ENCODE results near the gene TULP4. TPM values are rescaled to one million over a fixed set of nuclear protein-coding genes. Genes with fewer than 3 reads are reported as not detected.

Gene TULP4
- total and polyA plus RNA-seq, 2 of the 8 experiments (the other 6 are each of a cell fraction or from before 2014, with no cell fraction given), result 7.7 to 51.6 TPM

GRCh38 chr6:158442306-158442705 lies 130.0 kb downstream of the TULP4 start:
- no peak for FAIRE-seq
- WGBS, 2 experiments (ENCODE audit: extremely low coverage in 1 of 2, insufficient coverage in 1 of 2, insufficient read length in 1 of 2, insufficient replicate concordance in 2 of 2, low coverage in 1 of 2, low lambda C conversion rate in 2 of 2, missing lambda C conversion rate in 1 of 2), result 96% methylated on average over 4 of the region's 4 CpGs; no CpG with 5 or more reads in 1 of the 2 experiments
- H3K27ac ChIP-seq (ENCODE audit: low read depth, low read length), result no peak overlapping the region

More at GRCh38 chr6:158442306-158442705, 130.0 kb downstream of the TULP4 start:
- no peak overlapping the region for H4K8ac ChIP-seq (ENCODE audit: extremely low read depth, insufficient read depth, low read length)
- H3K4me3 ChIP-seq (ENCODE audit: extremely low read depth in 1 of 4, insufficient read depth in 2 of 4, low read depth in 3 of 4, low read length in 4 of 4), result no peak overlapping the region
- H4K20me1 ChIP-seq (replicated peaks in 1 of 2; ENCODE audit: control insufficient read depth in 1 of 2, insufficient read depth in 2 of 2, low read length in 2 of 2), result peaks cover 0 to 1% of the 10 kb centered on the region in 2 experiments
- H2BK20ac ChIP-seq (ENCODE audit: low read length), result no peak overlapping the region
- H3K23me2 ChIP-seq (ENCODE audit: low read depth, low read length), result no peaks in the 10 kb centered on the region
- H3K56ac ChIP-seq (replicated peaks; ENCODE audit: insufficient read length, low read depth, low read length), result no peak overlapping the region
- no peaks in the 10 kb centered on the region for H3K79me1 ChIP-seq (ENCODE audit: low read depth, low read length)
- no peak overlapping the region for H3K14ac ChIP-seq (ENCODE audit: insufficient read length)
- H3K79me2 ChIP-seq (ENCODE audit: control insufficient read depth in 1 of 2, insufficient read depth in 2 of 2, low read length in 2 of 2), result no peaks in the 10 kb centered on the region
- no peak overlapping the region for H4K91ac ChIP-seq (replicated peaks; ENCODE audit: insufficient read length, low read length)
- no peaks in the 10 kb centered on the region for H3K4me1 ChIP-seq (replicated peaks in 1 of 4; ENCODE audit: control insufficient read depth in 3 of 4, insufficient read depth in 4 of 4, low read length in 3 of 4)
- no peak overlapping the region for H2BK5ac ChIP-seq (ENCODE audit: low read depth, low read length)
- H3K36me3 ChIP-seq (ENCODE audit: control insufficient read depth in 2 of 4, insufficient read depth in 4 of 4, low read length in 3 of 4), result no peaks in the 10 kb centered on the region
- H3K27me3 ChIP-seq (replicated peaks in 1 of 4; ENCODE audit: control insufficient read depth in 3 of 4, extremely low read depth in 1 of 4, insufficient read depth in 3 of 4, low read length in 3 of 4), result no peaks in the 10 kb centered on the region
- H4K5ac ChIP-seq (ENCODE audit: insufficient read length, low read depth, low read length), result no peak overlapping the region
- no peak overlapping the region for H2AFZ ChIP-seq (ENCODE audit: low read length)
- DNase-seq (ENCODE audit: low read depth in 1 of 2, low spot score in 2 of 2), result no peak
- H3K18ac ChIP-seq (ENCODE audit: extremely low read depth, low read length), result no peak overlapping the region
- no peaks in the 10 kb centered on the region for H3K9me3 ChIP-seq (ENCODE audit: insufficient read depth in 2 of 2, low read depth in 1 of 2, low read length in 1 of 2)
- H3K4me2 ChIP-seq (ENCODE audit: insufficient read depth in 1 of 2, low read depth in 2 of 2, low read length in 2 of 2), result no peak overlapping the region
- TF ChIP-seq CEBPB (IDR thresholded peaks at IDR 0.05; ENCODE audit: low read depth, low read length) (no peak), KDM5A (IDR thresholded peaks at IDR 0.05; ENCODE audit: low read length) (no peak), RNF2 (IDR thresholded peaks at IDR 0.05; ENCODE audit: borderline replicate concordance, low read depth, low read length, missing control alignments, poor library complexity, severe bottlenecking) (no peak), SAP30 (IDR thresholded peaks at IDR 0.05; ENCODE audit: insufficient read depth, insufficient replicate concordance, low read length) (no peak), TAF1 (IDR thresholded peaks at IDR 0.05; ENCODE audit: low read depth, low read length) (no peak), HDAC2 (IDR thresholded peaks at IDR 0.05; ENCODE audit: borderline replicate concordance in 1 of 2, low read depth in 2 of 2, low read length in 2 of 2) (no peak), RBBP5 (IDR thresholded peaks at IDR 0.05; ENCODE audit: borderline replicate concordance, low read depth, low read length) (no peak), SIN3A (conservative IDR thresholded peaks at IDR 0.05 in 1 of 2, IDR thresholded peaks at IDR 0.05 in 1 of 2; ENCODE audit: low read depth in 1 of 2, low read length in 2 of 2) (no peak)
- CTCF ChIA-PET (ENCODE audit: partially characterized antibody), result interaction anchor here (1.3 to 2.4 kb wide), 2 partner anchors 25 to 77 kb away, joined by 4 to 7 read pairs; no protein-coding TSS in a partner anchor
- no peak overlapping the region for H2BK12ac ChIP-seq (ENCODE audit: low read depth, low read length)
- POLR2A ChIA-PET (ENCODE audit: partially characterized antibody), result no interaction called here
- H3K4ac ChIP-seq (replicated peaks; ENCODE audit: insufficient read length, low read depth, low read length), result no peak overlapping the region
- no peak overlapping the region for H3K9ac ChIP-seq (replicated peaks in 1 of 4; ENCODE audit: extremely low read depth in 1 of 4, low read depth in 3 of 4, low read length in 3 of 4)
- no peak overlapping the region for H2BK120ac ChIP-seq (replicated peaks; ENCODE audit: low read depth, low read length)
- H2AK5ac ChIP-seq (ENCODE audit: low read depth, low read length), result no peak overlapping the region
- H3K23ac ChIP-seq (ENCODE audit: insufficient read length), result no peak overlapping the region
- H2BK15ac ChIP-seq (ENCODE audit: low read length), result no peak overlapping the region
